OCI-LY7 (cell line): ENCODE data around the gene SPSB1.

Source experiments
- EZH2phosphoT487 ChIP-seq: fragments of 200-600 bp; sonication (generic); IDR thresholded peaks from 2 replicates; pipeline ENCODE4 v1.6.1; 2018; ENCODE audit warnings: low read depth, borderline replicate concordance, mild to moderate bottlenecking, mixed run types, antibody characterized with exemption, low read length, moderate library complexity, mixed read lengths
- TF ChIP-seq, protein P1 (sequence below): fragments of 200-600 bp; sonication (generic); conservative IDR thresholded peaks from 2 replicates; pipeline ENCODE4 v1.5.1; 2014; ENCODE audit warnings: mild to moderate bottlenecking, antibody characterized with exemption, low read length, moderate library complexity, mixed read lengths

- TF ChIP-seq, protein P1, sequence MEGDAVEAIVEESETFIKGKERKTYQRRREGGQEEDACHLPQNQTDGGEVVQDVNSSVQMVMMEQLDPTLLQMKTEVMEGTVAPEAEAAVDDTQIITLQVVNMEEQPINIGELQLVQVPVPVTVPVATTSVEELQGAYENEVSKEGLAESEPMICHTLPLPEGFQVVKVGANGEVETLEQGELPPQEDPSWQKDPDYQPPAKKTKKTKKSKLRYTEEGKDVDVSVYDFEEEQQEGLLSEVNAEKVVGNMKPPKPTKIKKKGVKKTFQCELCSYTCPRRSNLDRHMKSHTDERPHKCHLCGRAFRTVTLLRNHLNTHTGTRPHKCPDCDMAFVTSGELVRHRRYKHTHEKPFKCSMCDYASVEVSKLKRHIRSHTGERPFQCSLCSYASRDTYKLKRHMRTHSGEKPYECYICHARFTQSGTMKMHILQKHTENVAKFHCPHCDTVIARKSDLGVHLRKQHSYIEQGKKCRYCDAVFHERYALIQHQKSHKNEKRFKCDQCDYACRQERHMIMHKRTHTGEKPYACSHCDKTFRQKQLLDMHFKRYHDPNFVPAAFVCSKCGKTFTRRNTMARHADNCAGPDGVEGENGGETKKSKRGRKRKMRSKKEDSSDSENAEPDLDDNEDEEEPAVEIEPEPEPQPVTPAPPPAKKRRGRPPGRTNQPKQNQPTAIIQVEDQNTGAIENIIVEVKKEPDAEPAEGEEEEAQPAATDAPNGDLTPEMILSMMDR = no peak
- TF ChIP-seq EZH2phosphoT487 = no peak
Measured at GRCh38 chr1:9373619-9374018, 80.9 kb downstream of the SPSB1 start.
